Occipital lobe (tissue), 2 donors: ENCODE results near the gene RBSN. TPM values are rescaled to one million over a fixed set of nuclear protein-coding genes. Genes with fewer than 3 reads are reported as not detected.
A peak's percentile ranks its signal among the peaks of the same experiment; 100 is the strongest.
"Not testable (repeated sequence)": the region's sequence is repeated elsewhere in the genome, so short reads cannot be mapped to it uniquely, and the experiment has no call there.

Experiments
- DNase-seq: peaks from one replicate; lab custom pipeline; 2025; lab: John Stamatoyannopoulos, UW
- total RNA-seq: library from RNA; depleted of rRNA; stranded (reverse); fragments of >200 nt; gene quantifications from one replicate; pipeline ENCODE4 v1.2.3, GENCODE V29; 2014

The RBSN gene
- total RNA-seq = 70.8 TPM

- peak; percentile 93 for DNase-seq
Measured at GRCh38 chr3:15098503-15099363, at the start of gene RBSN. Gene RBSN (minus strand): TSS chr3:15099148. CDS start chr3:15096120, 3,028 bp downstream.

GRCh38 chr3:15148614-15149013, 49.7 kb upstream of the RBSN start:
- no peak for DNase-seq

GRCh38 chr3:15136885-15137284, 37.9 kb upstream of the RBSN start:
- DNase-seq = not testable (repeated sequence)

- DNase-seq = not testable (repeated sequence)
Measured at GRCh38 chr3:15134968-15135367, 36.0 kb upstream of the RBSN start.

- not testable (repeated sequence) for DNase-seq
Measured at GRCh38 chr3:15128403-15128802, 29.5 kb upstream of the RBSN start.

GRCh38 chr3:15126975-15127374, 28.0 kb upstream of the RBSN start:
- not testable (repeated sequence) for DNase-seq

GRCh38 chr3:15122398-15122797, 23.4 kb upstream of the RBSN start:
- no peak for DNase-seq

- DNase-seq = no peak
Measured at GRCh38 chr3:15121936-15122335, 23.0 kb upstream of the RBSN start.

- DNase-seq = no peak
Measured at GRCh38 chr3:15120986-15121385, 22.0 kb upstream of the RBSN start.

GRCh38 chr3:15117011-15117410, 18.1 kb upstream of the RBSN start:
- DNase-seq = no peak

- DNase-seq = no peak
Measured at GRCh38 chr3:15116032-15116669, 17.2 kb upstream of the RBSN start.

- DNase-seq = no peak
Measured at GRCh38 chr3:15114466-15115358, 15.8 kb upstream of the RBSN start.

- no peak for DNase-seq
Measured at GRCh38 chr3:15113884-15114283, 14.9 kb upstream of the RBSN start.

GRCh38 chr3:15113471-15113870, 14.5 kb upstream of the RBSN start:
- no peak for DNase-seq

GRCh38 chr3:15112011-15112410, 13.1 kb upstream of the RBSN start:
- no peak for DNase-seq

- DNase-seq = no peak
Measured at GRCh38 chr3:15110206-15110605, 11.3 kb upstream of the RBSN start.

GRCh38 chr3:15108869-15109268, 9.9 kb upstream of the RBSN start:
- DNase-seq = no peak

GRCh38 chr3:15108082-15108545, 9.2 kb upstream of the RBSN start:
- DNase-seq = peak; percentile 48

GRCh38 chr3:15107075-15107947, 8.4 kb upstream of the RBSN start:
- no peak for DNase-seq

- no peak for DNase-seq
Measured at GRCh38 chr3:15102836-15103235, 3.9 kb upstream of the RBSN start.

- DNase-seq = peak; percentile 61
Measured at GRCh38 chr3:15102256-15102655, 3.3 kb upstream of the RBSN start.
